ENCODE measurements around the gene LEKR1.

LEKR1 gene

GRCh38 chr3:156801746-156802145 is 24.4 kb upstream of the LEKR1 start:
- Histone ChIP-seq H3K4me3 (ENCODE audit: low read depth in 1 of 2, low read length in 2 of 2) (no peak overlapping the region), H3K4me2 (ENCODE audit: insufficient read depth, low read length) (no peak overlapping the region), H3K9ac (ENCODE audit: low read depth, low read length) (no peak overlapping the region), H3K27ac (ENCODE audit: low read length) (no peak overlapping the region), H3K79me2 (ENCODE audit: insufficient read depth, low read length) (no peaks in the 10 kb centered on the region), H3K36me3 (ENCODE audit: insufficient read depth, low read length) (no peaks in the 10 kb centered on the region), H3K4me1 (ENCODE audit: insufficient read depth, low read length) (no peaks in the 10 kb centered on the region), H3K9me3 (ENCODE audit: insufficient read depth, low read length, severe bottlenecking) (peaks cover 2% of the 10 kb centered on the region), H3K27me3 (ENCODE audit: insufficient read depth, low read length, poor library complexity) (no peaks in the 10 kb centered on the region), H2AFZ (ENCODE audit: low read depth, low read length) (no peak overlapping the region), H4K20me1 (ENCODE audit: insufficient read depth, low read length) (no peaks in the 10 kb centered on the region)
- DNase-seq, result no peak
- TF ChIP-seq EZH2 (IDR thresholded peaks at IDR 0.05; ENCODE audit: borderline replicate concordance, low read depth, low read length, severe bottlenecking) (no peak), CTCF (IDR thresholded peaks at IDR 0.05; ENCODE audit: borderline replicate concordance, extremely low read depth, low read length, poor library complexity, severe bottlenecking) (no peak)
- ATAC-seq (ENCODE audit: insufficient read depth, low read depth), result no peak

GRCh38 chr3:156802821-156803606 is 23.1 kb upstream of the LEKR1 start:
- no peak overlapping the region for H3K27ac ChIP-seq (ENCODE audit: low read length)
- H3K4me2 ChIP-seq (ENCODE audit: insufficient read depth, low read length), result no peak overlapping the region
- no peak for TF ChIP-seq CTCF (IDR thresholded peaks at IDR 0.05; ENCODE audit: borderline replicate concordance, extremely low read depth, low read length, poor library complexity, severe bottlenecking)
- no peak for TF ChIP-seq EZH2 (IDR thresholded peaks at IDR 0.05; ENCODE audit: borderline replicate concordance, low read depth, low read length, severe bottlenecking)
- no peaks in the 10 kb centered on the region for H3K79me2 ChIP-seq (ENCODE audit: insufficient read depth, low read length)
- H3K9ac ChIP-seq (ENCODE audit: low read depth, low read length), result no peak overlapping the region
- H3K4me1 ChIP-seq (ENCODE audit: insufficient read depth, low read length), result no peaks in the 10 kb centered on the region
- no peak overlapping the region for H2AFZ ChIP-seq (ENCODE audit: low read depth, low read length)
- no peaks in the 10 kb centered on the region for H4K20me1 ChIP-seq (ENCODE audit: insufficient read depth, low read length)
- no peaks in the 10 kb centered on the region for H3K27me3 ChIP-seq (ENCODE audit: insufficient read depth, low read length, poor library complexity)
- no peaks in the 10 kb centered on the region for H3K36me3 ChIP-seq (ENCODE audit: insufficient read depth, low read length)
- no peak overlapping the region for H3K4me3 ChIP-seq (ENCODE audit: low read depth in 1 of 2, low read length in 2 of 2)
- DNase-seq (no peak), ATAC-seq (ENCODE audit: insufficient read depth, low read depth) (no peak)
- peaks cover 2% of the 10 kb centered on the region for H3K9me3 ChIP-seq (ENCODE audit: insufficient read depth, low read length, severe bottlenecking)

GRCh38 chr3:156803952-156804741 is 22.0 kb upstream of the LEKR1 start:
- TF ChIP-seq CTCF (IDR thresholded peaks at IDR 0.05; ENCODE audit: borderline replicate concordance, extremely low read depth, low read length, poor library complexity, severe bottlenecking) (no peak), EZH2 (IDR thresholded peaks at IDR 0.05; ENCODE audit: borderline replicate concordance, low read depth, low read length, severe bottlenecking) (no peak)
- Histone ChIP-seq H3K4me3 (ENCODE audit: low read depth in 1 of 2, low read length in 2 of 2) (no peak overlapping the region), H3K4me1 (ENCODE audit: insufficient read depth, low read length) (no peaks in the 10 kb centered on the region), H3K27ac (ENCODE audit: low read length) (no peak overlapping the region), H3K4me2 (ENCODE audit: insufficient read depth, low read length) (no peak overlapping the region), H3K79me2 (ENCODE audit: insufficient read depth, low read length) (no peaks in the 10 kb centered on the region), H3K9ac (ENCODE audit: low read depth, low read length) (no peak overlapping the region), H2AFZ (ENCODE audit: low read depth, low read length) (no peak overlapping the region), H3K9me3 (ENCODE audit: insufficient read depth, low read length, severe bottlenecking) (peaks cover 2% of the 10 kb centered on the region), H4K20me1 (ENCODE audit: insufficient read depth, low read length) (no peaks in the 10 kb centered on the region), H3K36me3 (ENCODE audit: insufficient read depth, low read length) (no peaks in the 10 kb centered on the region), H3K27me3 (ENCODE audit: insufficient read depth, low read length, poor library complexity) (no peaks in the 10 kb centered on the region)
- no peak for DNase-seq
- ATAC-seq (ENCODE audit: insufficient read depth, low read depth), result no peak

Data from DND-41 (cell line).